NCI-H1048 (cell line): ENCODE measurements around the gene RTL9.
"Not testable (repeated sequence)": the region's sequence is repeated elsewhere in the genome, so short reads cannot be mapped to it uniquely, and the experiment has no call there.

Source experiments
- DNase-seq: peaks from one replicate; lab custom pipeline; 2025; lab: John Stamatoyannopoulos, UW

The RTL9 gene

GRCh38 chrX:110406250-110406649 lies 47.6 kb downstream of the RTL9 start:
- DNase-seq, result not testable (repeated sequence)

- DNase-seq, result no peak
Measured at GRCh38 chrX:110406822-110407221, 48.2 kb downstream of the RTL9 start.

- peak; percentile 6 for DNase-seq
Measured at GRCh38 chrX:110407910-110408545, 49.4 kb downstream of the RTL9 start.
